B cell (primary cell): ENCODE measurements around the gene SYNE1. TPM values are rescaled to one million over a fixed set of nuclear protein-coding genes. Genes with fewer than 3 reads are reported as not detected.
"Not testable (repeated sequence)": the region's sequence is repeated elsewhere in the genome, so short reads cannot be mapped to it uniquely, and the experiment has no call there.

Experiments used
- ATAC-seq: fragments of 200-7000 bp; cut with Tn5 transposase; one replicate; pipeline ENCODE4 v1.10.0; 2021; ENCODE audit warnings: low read depth, mild to moderate bottlenecking, moderate number of reproducible peaks, moderate library complexity
- CTCF ChIA-PET: fragments of 350-600 bp; sonication (Branson Sonifier 250); formaldehyde crosslinking; loops from one replicate; lab custom pipeline; 2021; ENCODE audit warnings: antibody characterized with exemption, inconsistent platforms; lab: Charles Lee
- POLR2A ChIA-PET: fragments of 350-600 bp; sonication (Branson Sonifier 250); formaldehyde crosslinking; loops from one replicate; lab custom pipeline; 2021; ENCODE audit warnings: antibody characterized with exemption; lab: Charles Lee
- DNase-seq: peaks from one replicate; pipeline ENCODE4 v3.0.0; 2013
- H2AFZ ChIP-seq: 2 replicates; pipeline ENCODE4 v1.6.1; 2012; ENCODE audit warnings: mild to moderate bottlenecking, low read depth, low read length; ENCODE audit not compliant: insufficient read depth, poor library complexity, severe bottlenecking
- H3K27ac ChIP-seq, 2 donors: 1 replicate in 1 of 2; 2 replicates in 1 of 2; pipeline ENCODE4 v1.5.1; 2012 to 2013; ENCODE audit warnings: low read length in 2 of 2, mild to moderate bottlenecking in 2 of 2, moderate library complexity in 1 of 2
- H3K27me3 ChIP-seq, 4 experiments: fragments of 200-600 bp in 1 of 4; sonication (generic) in 1 of 4; replicated peaks in 1 of 4; 1 replicate in 2 of 4; 2 replicates in 2 of 4; pipeline versions ENCODE4 v1.6.1 to v1.7.0; 2013 to 2016; ENCODE audit warnings: low read length in 3 of 4, mild to moderate bottlenecking in 2 of 4, mixed read lengths in 1 of 4, moderate library complexity in 1 of 4; ENCODE audit not compliant: insufficient read depth in 4 of 4, control insufficient read depth in 3 of 4; ENCODE audit errors: control extremely low read depth in 1 of 4
- H3K36me3 ChIP-seq, 2 experiments: replicated peaks in 1 of 2; 1 replicate in 1 of 2; 2 replicates in 1 of 2; pipeline versions ENCODE4 v1.6.1 to v1.7.1; 2013; ENCODE audit warnings: low read length in 1 of 2; ENCODE audit not compliant: insufficient read depth in 2 of 2, control insufficient read depth in 1 of 2; ENCODE audit errors: control extremely low read depth in 1 of 2, extremely low read depth in 1 of 2
- H3K4me1 ChIP-seq, 2 donors: fragments of 200-600 bp in 1 of 2; sonication (generic) in 1 of 2; 1 replicate in 1 of 2; 2 replicates in 1 of 2; pipeline versions ENCODE4 v1.5.1 to v1.6.1; 2013 to 2017; ENCODE audit warnings: low read length in 2 of 2; ENCODE audit not compliant: control insufficient read depth in 2 of 2, insufficient read depth in 2 of 2
- H3K4me2 ChIP-seq: replicated peaks from 2 replicates; pipeline ENCODE3; 2012; ENCODE audit warnings: mild to moderate bottlenecking, low read depth, low read length; ENCODE audit not compliant: poor library complexity, severe bottlenecking
- H3K4me3 ChIP-seq, 5 experiments: fragments of 200-600 bp in 1 of 5; sonication (generic) in 1 of 5; 1 replicate in 3 of 5; 2 replicates in 2 of 5; pipeline versions ENCODE4 v1.5.1 to v1.7.0; 2011 to 2016; ENCODE audit warnings: low read length in 4 of 5, mild to moderate bottlenecking in 4 of 5, low read depth in 2 of 5, control low read depth in 1 of 5, moderate library complexity in 1 of 5; ENCODE audit not compliant: insufficient read depth in 1 of 5; ENCODE audit errors: control extremely low read depth in 1 of 5, extremely low read depth in 1 of 5
- H3K79me2 ChIP-seq: fragments of 200-600 bp; sonication (generic); one replicate; pipeline ENCODE4 v1.6.0; 2016; ENCODE audit warnings: low read length; ENCODE audit not compliant: control insufficient read depth, insufficient read depth
- H3K9ac ChIP-seq: fragments of 200-600 bp; sonication (generic); 2 replicates; pipeline ENCODE4 v1.6.1; 2017; ENCODE audit warnings: mild to moderate bottlenecking, low read length, moderate library complexity
- H3K9me3 ChIP-seq, 3 donors: one replicate each; pipeline versions ENCODE4 v1.6.1 to v1.7.1; 2013; ENCODE audit warnings: low read length in 2 of 3; ENCODE audit not compliant: control insufficient read depth in 2 of 3, insufficient read depth in 1 of 3; ENCODE audit errors: control extremely low read depth in 1 of 3
- H4K20me1 ChIP-seq: 2 replicates; pipeline ENCODE4 v1.6.0; 2012; ENCODE audit warnings: mild to moderate bottlenecking, low read length; ENCODE audit not compliant: insufficient read depth, control insufficient read depth, poor library complexity, severe bottlenecking
- H3K27ac Mint-ChIP-seq: one replicate; pipeline ENCODE4 v1.8.0; 2021; ENCODE audit warnings: mixed read lengths
- H3K27me3 Mint-ChIP-seq: one replicate; pipeline ENCODE4 v1.8.0; 2021; ENCODE audit warnings: mixed read lengths
- H3K4me1 Mint-ChIP-seq: one replicate; pipeline ENCODE4 v1.8.0; 2021; ENCODE audit warnings: mixed read lengths
- H3K4me3 Mint-ChIP-seq: one replicate; pipeline ENCODE4 v1.8.0; 2021; ENCODE audit warnings: mixed read lengths
- H3K9me3 Mint-ChIP-seq: one replicate; pipeline ENCODE4 v1.8.0; 2022; ENCODE audit warnings: mixed read lengths; ENCODE audit not compliant: insufficient read depth
- CTCF ChIP-seq: fragments of 200-600 bp; IDR thresholded peaks from one replicate; pipeline ENCODE4 v1.8.0; 2022; ENCODE audit warnings: antibody characterized with exemption, mild to moderate bottlenecking
- EZH2 ChIP-seq: IDR thresholded peaks from 2 replicates; pipeline ENCODE4 v1.6.1; 2012; ENCODE audit warnings: borderline replicate concordance, low read depth, mild to moderate bottlenecking, moderate library complexity, low read length; ENCODE audit not compliant: insufficient read depth, poor library complexity, severe bottlenecking
- WGBS: methylation state at CpG from one replicate; pipeline ENCODE4 v1.1.5; 2013; ENCODE audit warnings: missing lambda C conversion rate; ENCODE audit not compliant: insufficient coverage; 5-methylcytosine and 5-hydroxymethylcytosine counted together
- intact Hi-C: fragments of 100-400 bp; cut with micrococcal nuclease; formaldehyde crosslinking; loops from one replicate; pipeline ENCODE4 v1.10.0; 2022
- polyA plus RNA-seq: library from polyadenylated mRNA; depleted of rRNA; stranded (reverse); fragments of >200 nt; gene quantifications from 2 replicates; pipeline ENCODE4 v1.2.3, GENCODE V29; 2012
- total RNA-seq, 2 donors: library from RNA; stranded (reverse); fragments of 120-200 nt in 1 of 2; gene quantifications; 1 replicate in 1 of 2; 2 replicates in 1 of 2; pipeline versions ENCODE4 v1.2.3 to v1.2.4, GENCODE V29; 2013 to 2022

The SYNE1 gene
- total and polyA plus RNA-seq, 2 donors (not counting 1 experiment from before 2014, with no cell fraction given), result 49.2 to 108 TPM

GRCh38 chr6:152630832-152631231, 6.3 kb downstream of the SYNE1 start:
- Histone ChIP-seq H3K27ac (no peak overlapping the region), H3K27me3 (peaks cover 0 to 3% (median 0%) of the 10 kb centered on the region in 4 experiments), H3K4me3 (no peak overlapping the region), H3K9me3 (no peaks in the 10 kb centered on the region), H3K4me2 (no peak overlapping the region), H3K36me3 (no peaks in the 10 kb centered on the region), H3K9ac (no peak overlapping the region), H3K79me2 (no peaks in the 10 kb centered on the region), H2AFZ (no peak overlapping the region), H4K20me1 (no peaks in the 10 kb centered on the region), H3K4me1 (no peaks in the 10 kb centered on the region)
- WGBS, result no CpG with 5 or more reads among the region's 1 CpG
- no peak for ATAC-seq
- TF ChIP-seq CTCF, result no peak
- TF ChIP-seq EZH2, result no peak
- DNase-seq, result no peak
- no peaks in the 10 kb centered on the region for H3K9me3 Mint-ChIP-seq
- H3K27me3 Mint-ChIP-seq, result peaks cover 24% of the 10 kb centered on the region
- H3K4me3 Mint-ChIP-seq, result no peak overlapping the region
- H3K27ac Mint-ChIP-seq, result no peak overlapping the region
- ChIA-PET POLR2A (no interaction called here), CTCF (no interaction called here)
- intact Hi-C loops, result no loop called here
- H3K4me1 Mint-ChIP-seq, result peaks cover 2% of the 10 kb centered on the region

GRCh38 chr6:152625213-152625612, 11.9 kb downstream of the SYNE1 start:
- H3K27me3 Mint-ChIP-seq, result peaks cover 4% of the 10 kb centered on the region
- H3K4me2 ChIP-seq, result no peak overlapping the region
- intact Hi-C loops, result no loop called here
- H3K9me3 ChIP-seq, result no peaks in the 10 kb centered on the region
- no peak overlapping the region for H3K9ac ChIP-seq
- H3K27ac Mint-ChIP-seq, result no peak overlapping the region
- H3K9me3 Mint-ChIP-seq, result no peaks in the 10 kb centered on the region
- CTCF ChIA-PET, result no interaction called here
- POLR2A ChIA-PET, result no interaction called here
- no peak overlapping the region for H3K4me3 ChIP-seq
- DNase-seq, result no peak
- no peaks in the 10 kb centered on the region for H3K4me1 Mint-ChIP-seq
- WGBS, result 25% methylated on average over 1 of the region's 2 CpGs
- no peaks in the 10 kb centered on the region for H3K36me3 ChIP-seq
- H3K27me3 ChIP-seq, result no peaks in the 10 kb centered on the region
- no peak overlapping the region for H3K27ac ChIP-seq
- no peak overlapping the region for H3K4me3 Mint-ChIP-seq
- H2AFZ ChIP-seq, result no peak overlapping the region
- ATAC-seq, result no peak
- H4K20me1 ChIP-seq, result no peaks in the 10 kb centered on the region
- H3K79me2 ChIP-seq, result no peaks in the 10 kb centered on the region
- TF ChIP-seq CTCF (no peak), EZH2 (no peak)
- H3K4me1 ChIP-seq, result no peaks in the 10 kb centered on the region

- H3K27me3 ChIP-seq, H2AFZ ChIP-seq, H3K4me2 ChIP-seq, POLR2A ChIA-PET, H3K9me3 ChIP-seq, H3K27ac ChIP-seq, CTCF ChIA-PET, H3K9ac ChIP-seq, H3K79me2 ChIP-seq, ATAC-seq, H3K4me3 ChIP-seq, H3K4me1 Mint-ChIP-seq, intact Hi-C loops, H3K27me3 Mint-ChIP-seq, H3K9me3 Mint-ChIP-seq, H3K36me3 ChIP-seq, H3K4me1 ChIP-seq, H3K4me3 Mint-ChIP-seq, H3K27ac Mint-ChIP-seq, H4K20me1 ChIP-seq, DNase-seq: not testable (repeated sequence)
- WGBS, result no CpG with 5 or more reads among the region's 3 CpGs
These were observed 22.4 kb downstream of the SYNE1 start for GRCh38 chr6:152614776-152615175.
